Fibroblast of the aortic adventitia (primary cell): Measurements from ENCODE around the gene UBR2. TPM values are rescaled to one million over a fixed set of nuclear protein-coding genes. Genes with fewer than 3 reads are reported as not detected.
"Not testable (repeated sequence)": the region's sequence is repeated elsewhere in the genome, so short reads cannot be mapped to it uniquely, and the experiment has no call there.

ENCODE experiments used
- DNase-seq: peaks from one replicate; pipeline ENCODE4 v3.0.0-alpha.2; 2010; ENCODE audit warnings: low read depth
- H3K4me3 ChIP-seq: 2 replicates; pipeline ENCODE4 v1.5.1; 2011; ENCODE audit warnings: low read depth, mild to moderate bottlenecking, control low read depth, low read length, moderate library complexity
- CTCF ChIP-seq: IDR thresholded peaks from 2 replicates; pipeline ENCODE4 v1.5.1; 2011; ENCODE audit warnings: mild to moderate bottlenecking, low read length, control low read depth, inconsistent platforms; ENCODE audit not compliant: insufficient read depth
- total RNA-seq: library from RNA; depleted of rRNA; stranded (reverse); fragments of >200 nt; gene quantifications from 2 replicates; pipeline ENCODE4 v1.2.3, GENCODE V29; 2012; ENCODE audit warnings: low replicate concordance

The UBR2 gene
- total RNA-seq, 1 donor: 35.9 TPM

GRCh38 chr6:42565823-42566613, 2.2 kb downstream of the UBR2 start:
- peak; percentile 12 for DNase-seq
- peak overlapping the region; percentile 99 for H3K4me3 ChIP-seq
- no peak for TF ChIP-seq CTCF

GRCh38 chr6:42566614-42567208, 2.9 kb downstream of the UBR2 start:
- H3K4me3 ChIP-seq: no peak overlapping the region
- no peak for DNase-seq
- no peak for TF ChIP-seq CTCF

- H3K4me3 ChIP-seq, DNase-seq: not testable (repeated sequence)
Observed at GRCh38 chr6:42567237-42567636, 3.4 kb downstream of the UBR2 start.

- peak; percentile 95 for DNase-seq
- H3K4me3 ChIP-seq: no peak overlapping the region
- TF ChIP-seq CTCF: peak; percentile 28
Observed at GRCh38 chr6:42569102-42570028, 5.5 kb downstream of the UBR2 start.

GRCh38 chr6:42571611-42572342, 7.9 kb downstream of the UBR2 start:
- no peak for TF ChIP-seq CTCF
- H3K4me3 ChIP-seq: peak overlapping the region; percentile 6
- DNase-seq: peak; percentile 25

- no peak for TF ChIP-seq CTCF
- no peak overlapping the region for H3K4me3 ChIP-seq
- DNase-seq: no peak
Observed at GRCh38 chr6:42572523-42572922, 8.7 kb downstream of the UBR2 start.

GRCh38 chr6:42576538-42576937, 12.7 kb downstream of the UBR2 start:
- not testable (repeated sequence) for DNase-seq

More at GRCh38 chr6:42576538-42576937, 12.7 kb downstream of the UBR2 start:
- not testable (repeated sequence) for H3K4me3 ChIP-seq
